Upper lobe of right lung (tissue), 1 donor: ENCODE measurements around the gene SCMH1. TPM values are rescaled to one million over a fixed set of nuclear protein-coding genes. Genes with fewer than 3 reads are reported as not detected.
"Not testable (repeated sequence)": the region's sequence is repeated elsewhere in the genome, so short reads cannot be mapped to it uniquely, and the experiment has no call there.

ENCODE experiments used
- ATAC-seq: fragments of 200-7000 bp; cut with Tn5 transposase; one replicate; pipeline ENCODE4 v1.9.1; 2020; ENCODE audit warnings: mild to moderate bottlenecking, moderate library complexity
- DNase-seq: peaks from one replicate; pipeline ENCODE4 v3.0.0-alpha.2; 2020
- H3K27ac ChIP-seq: fragments of 200-600 bp; one replicate; pipeline ENCODE4 v1.8.0; 2022
- H3K27me3 ChIP-seq: fragments of 200-600 bp; one replicate; pipeline ENCODE4 v1.8.0; 2022; ENCODE audit warnings: mild to moderate bottlenecking
- H3K36me3 ChIP-seq: fragments of 200-600 bp; one replicate; pipeline ENCODE4 v1.8.0; 2022
- H3K4me1 ChIP-seq: fragments of 200-600 bp; one replicate; pipeline ENCODE4 v1.8.0; 2022
- H3K4me3 ChIP-seq: fragments of 200-600 bp; one replicate; pipeline ENCODE4 v1.8.0; 2022; ENCODE audit warnings: mild to moderate bottlenecking
- H3K9me3 ChIP-seq: fragments of 200-600 bp; one replicate; pipeline ENCODE4 v1.8.0; 2022
- intact Hi-C: fragments of 100-400 bp; cut with DNase I; formaldehyde crosslinking; loops from one replicate; pipeline ENCODE4 v1.11.0; 2022
- total RNA-seq: library from RNA; stranded (reverse); fragmentation: NEBNext Ultra II Directional; extraction: Animal tissue kit (Norgen Biotek cat#: 25700); gene quantifications from one replicate; pipeline ENCODE4 v1.2.1, GENCODE V29; 2021
- TF ChIP-seq, protein P1 (sequence below): fragments of 200-600 bp; IDR thresholded peaks from one replicate; pipeline ENCODE4 v1.8.0; 2022; ENCODE audit warnings: antibody characterized with exemption
- donor health status: DM: no; HTN: yes; CAD: no; lungs with severe emphysema.

The SCMH1 gene
- total RNA-seq, 1 donor from 2014 or later, result 37.2 TPM

DNA sequence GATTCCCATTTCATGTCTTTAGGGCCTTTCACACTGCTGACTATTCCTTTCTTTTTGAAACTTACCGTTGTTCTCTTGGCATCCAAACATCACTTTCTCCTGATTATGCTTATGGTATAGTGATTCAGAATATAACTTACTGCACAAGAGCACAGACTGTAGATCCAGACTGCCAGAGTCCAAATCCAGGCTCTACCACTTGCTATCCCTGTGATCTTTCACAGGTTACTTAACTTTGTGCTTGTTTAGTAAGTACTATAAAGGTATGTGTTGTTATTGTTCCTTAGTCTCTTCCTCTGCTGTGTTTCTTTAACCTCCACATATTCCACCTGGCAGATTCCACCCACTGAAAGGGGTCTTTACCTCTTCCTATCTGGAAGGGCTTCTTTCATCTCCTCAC lies 8.4 kb downstream of the SCMH1 start:
- TF ChIP-seq, protein P1, sequence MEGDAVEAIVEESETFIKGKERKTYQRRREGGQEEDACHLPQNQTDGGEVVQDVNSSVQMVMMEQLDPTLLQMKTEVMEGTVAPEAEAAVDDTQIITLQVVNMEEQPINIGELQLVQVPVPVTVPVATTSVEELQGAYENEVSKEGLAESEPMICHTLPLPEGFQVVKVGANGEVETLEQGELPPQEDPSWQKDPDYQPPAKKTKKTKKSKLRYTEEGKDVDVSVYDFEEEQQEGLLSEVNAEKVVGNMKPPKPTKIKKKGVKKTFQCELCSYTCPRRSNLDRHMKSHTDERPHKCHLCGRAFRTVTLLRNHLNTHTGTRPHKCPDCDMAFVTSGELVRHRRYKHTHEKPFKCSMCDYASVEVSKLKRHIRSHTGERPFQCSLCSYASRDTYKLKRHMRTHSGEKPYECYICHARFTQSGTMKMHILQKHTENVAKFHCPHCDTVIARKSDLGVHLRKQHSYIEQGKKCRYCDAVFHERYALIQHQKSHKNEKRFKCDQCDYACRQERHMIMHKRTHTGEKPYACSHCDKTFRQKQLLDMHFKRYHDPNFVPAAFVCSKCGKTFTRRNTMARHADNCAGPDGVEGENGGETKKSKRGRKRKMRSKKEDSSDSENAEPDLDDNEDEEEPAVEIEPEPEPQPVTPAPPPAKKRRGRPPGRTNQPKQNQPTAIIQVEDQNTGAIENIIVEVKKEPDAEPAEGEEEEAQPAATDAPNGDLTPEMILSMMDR, result no peak
- ATAC-seq (no peak), DNase-seq (no peak)
- intact Hi-C loops, result no loop called here
- H3K9me3 ChIP-seq, result no peaks in the 10 kb centered on the region
- no peaks in the 10 kb centered on the region for H3K36me3 ChIP-seq
- no peak overlapping the region for H3K27ac ChIP-seq
- no peak overlapping the region for H3K4me3 ChIP-seq
- peaks cover 3% of the 10 kb centered on the region for H3K4me1 ChIP-seq
- H3K27me3 ChIP-seq, result no peaks in the 10 kb centered on the region

DNA sequence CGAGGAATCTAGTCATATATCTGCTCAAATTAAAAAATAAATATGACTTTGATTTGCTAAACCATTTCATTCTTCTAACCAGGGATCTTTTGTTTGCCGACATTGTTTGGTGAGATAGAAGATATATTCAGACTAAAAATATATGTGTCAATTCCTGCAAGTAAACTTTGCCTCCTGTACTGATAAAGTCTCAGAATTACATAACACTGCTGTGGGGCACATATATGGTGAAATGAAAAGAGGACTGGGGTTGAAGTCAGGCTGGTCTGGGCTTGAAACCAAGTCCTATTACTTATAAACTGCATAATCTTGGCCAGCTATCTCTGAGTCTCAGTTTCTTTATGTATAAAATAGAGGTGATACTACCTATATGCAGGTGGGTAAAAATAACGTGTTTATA lies 9.8 kb downstream of the SCMH1 start:
- TF ChIP-seq, protein P1, result no peak
- no peak overlapping the region for H3K27ac ChIP-seq
- intact Hi-C loops, result no loop called here
- H3K27me3 ChIP-seq, result no peaks in the 10 kb centered on the region
- DNase-seq (no peak), ATAC-seq (no peak)
- no peak overlapping the region for H3K4me3 ChIP-seq
- H3K4me1 ChIP-seq, result no peaks in the 10 kb centered on the region
- H3K36me3 ChIP-seq, result no peaks in the 10 kb centered on the region
- H3K9me3 ChIP-seq, result no peaks in the 10 kb centered on the region

DNA sequence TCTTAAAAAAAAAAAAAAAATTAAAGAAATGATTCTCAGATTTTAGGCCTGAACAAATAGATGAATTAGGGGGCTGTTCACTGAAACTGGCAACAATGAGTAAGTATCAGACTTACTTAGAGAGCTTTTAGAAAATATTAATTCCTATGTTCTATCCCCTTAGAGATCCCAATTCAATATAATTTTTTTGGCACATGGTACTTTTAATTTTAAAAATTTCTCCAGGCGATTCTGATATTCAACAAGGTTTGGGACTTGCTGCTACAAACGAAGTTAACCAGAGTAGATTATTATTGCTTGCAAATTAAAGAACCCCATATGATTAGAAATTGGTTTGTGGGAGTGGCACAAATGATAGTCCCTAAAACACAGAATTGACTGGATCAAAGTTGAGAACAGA lies 11.4 kb downstream of the SCMH1 start:
- Histone ChIP-seq H3K9me3 (no peaks in the 10 kb centered on the region), H3K27me3 (no peaks in the 10 kb centered on the region), H3K4me1 (peaks cover 8% of the 10 kb centered on the region), H3K36me3 (no peaks in the 10 kb centered on the region), H3K27ac (no peak overlapping the region), H3K4me3 (no peak overlapping the region)
- DNase-seq (no peak), ATAC-seq (no peak)
- TF ChIP-seq, protein P1, result no peak
- intact Hi-C loops, result no loop called here

DNA sequence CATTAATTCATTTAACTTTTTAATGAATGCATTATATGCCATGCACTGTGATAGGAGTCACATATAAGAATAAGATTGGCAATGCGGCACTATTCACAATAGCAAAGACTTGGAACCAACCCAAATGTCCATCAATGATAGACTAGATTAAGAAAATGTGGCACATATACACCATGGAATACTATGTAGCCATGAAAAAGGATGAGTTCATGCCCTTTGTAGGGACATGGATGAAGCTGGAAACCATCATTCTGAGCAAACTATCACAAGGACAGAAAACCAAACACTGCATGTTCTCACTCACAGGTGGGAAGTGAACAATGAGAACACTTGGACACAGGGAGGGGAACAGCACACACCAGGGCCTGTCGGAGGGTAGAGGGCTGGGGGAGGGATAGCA lies 12.9 kb downstream of the SCMH1 start:
- H3K27ac ChIP-seq, H3K4me1 ChIP-seq, ATAC-seq, H3K36me3 ChIP-seq, intact Hi-C loops, H3K4me3 ChIP-seq, H3K9me3 ChIP-seq, H3K27me3 ChIP-seq, DNase-seq: not testable (repeated sequence)

DNA sequence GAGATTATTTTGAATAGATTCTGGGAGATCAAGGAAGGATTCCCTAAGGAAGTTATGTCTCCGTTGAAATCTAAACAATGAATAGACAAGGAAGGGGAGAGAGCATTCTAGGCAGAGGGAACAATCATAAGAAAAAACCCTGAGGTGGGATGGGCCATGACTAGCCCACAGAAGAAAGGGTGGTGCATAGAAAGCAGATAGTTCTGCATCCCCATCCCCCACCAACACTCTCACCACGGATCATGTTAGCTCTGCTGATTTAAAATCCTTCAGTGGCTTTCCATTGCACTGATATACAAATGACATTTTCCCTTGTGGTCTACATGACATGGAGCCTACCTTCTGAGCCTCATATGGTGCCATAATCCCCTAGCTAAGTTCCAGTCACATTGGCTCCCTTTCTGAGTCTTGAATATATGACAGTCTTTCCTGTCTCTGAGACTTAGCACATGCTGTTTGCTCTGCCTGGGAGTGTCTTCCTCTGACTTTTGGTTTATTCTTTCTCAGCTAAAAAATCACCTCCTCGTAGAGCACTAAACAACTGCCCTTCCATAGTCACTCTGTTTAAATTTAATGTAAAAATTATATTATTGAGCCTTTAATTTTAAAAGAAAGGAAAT lies 15.2 kb downstream of the SCMH1 start:
- TF ChIP-seq, protein P1, result no peak
- H3K27me3 ChIP-seq, result no peaks in the 10 kb centered on the region
- ATAC-seq (no peak), DNase-seq (no peak)
- peaks cover 11% of the 10 kb centered on the region for H3K4me1 ChIP-seq
- H3K4me3 ChIP-seq, result no peak overlapping the region
- peaks cover 7% of the 10 kb centered on the region for H3K36me3 ChIP-seq
- H3K9me3 ChIP-seq, result no peaks in the 10 kb centered on the region
- intact Hi-C loops, result no loop called here
- no peak overlapping the region for H3K27ac ChIP-seq

DNA sequence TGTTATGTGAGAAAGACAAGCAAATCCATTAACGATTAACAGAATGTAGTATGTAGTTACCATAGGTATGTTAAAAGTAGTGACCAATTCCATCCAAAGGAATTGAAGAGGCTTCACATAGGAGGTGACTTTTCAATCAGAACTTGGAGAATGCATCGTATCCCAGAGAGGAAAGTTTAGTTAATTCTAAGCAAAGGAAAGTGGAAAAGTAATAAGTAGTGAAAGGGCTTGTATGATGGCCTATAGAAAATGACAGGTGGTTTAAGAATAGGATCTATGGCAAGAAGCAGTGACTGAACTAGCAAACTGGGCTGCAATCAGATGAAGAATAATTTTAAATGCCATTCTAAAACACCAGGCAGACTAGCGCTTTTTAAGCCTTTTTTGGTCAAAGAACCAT lies 16.6 kb downstream of the SCMH1 start:
- Histone ChIP-seq H3K4me3 (no peak overlapping the region), H3K27ac (no peak overlapping the region), H3K9me3 (no peaks in the 10 kb centered on the region), H3K36me3 (peaks cover 7% of the 10 kb centered on the region), H3K4me1 (peaks cover 11% of the 10 kb centered on the region), H3K27me3 (no peaks in the 10 kb centered on the region)
- DNase-seq (no peak), ATAC-seq (no peak)
- intact Hi-C loops, result no loop called here
- TF ChIP-seq, protein P1, result no peak
